T47D (cell line): ENCODE results near the gene MSANTD1.

Source experiments
- DNase-seq, 2 experiments: peaks; one replicate each; pipeline versions ENCODE4 v3.0.0 to v3.0.0-alpha.2; 2011 to 2012; ENCODE audit warnings: low read depth in 1 of 2, low spot score in 1 of 2
- JUND ChIP-seq: IDR thresholded peaks from 2 replicates; pipeline ENCODE4 v1.6.1; 2012; ENCODE audit warnings: low read depth
- in situ Hi-C: cut with HindIII; loops from 2 replicates; pipeline ENCODE4 v1.10.0; 2016; ENCODE audit warnings: low sequenced_read_pairs, low pct_unique_long_range_greater_than_20kb

The MSANTD1 gene

GRCh38 chr4:3231471-3231870 is 17.5 kb upstream of the MSANTD1 start:
- TF ChIP-seq JUND: no peak
- in situ Hi-C loops: no loop called here
- DNase-seq: no peak

- no peak for DNase-seq
- in situ Hi-C loops: no loop called here
- no peak for TF ChIP-seq JUND
Observed at GRCh38 chr4:3232001-3232400, 17.0 kb upstream of the MSANTD1 start.

GRCh38 chr4:3232871-3233271 is 16.1 kb upstream of the MSANTD1 start:
- no peak for TF ChIP-seq JUND
- in situ Hi-C loops: no loop called here
- no peak for DNase-seq

- in situ Hi-C loops: no loop called here
- no peak for TF ChIP-seq JUND
- DNase-seq: no peak
Observed at GRCh38 chr4:3233391-3234071, 15.4 kb upstream of the MSANTD1 start.

- in situ Hi-C loops: no loop called here
- TF ChIP-seq JUND: no peak
- no peak for DNase-seq
Observed at GRCh38 chr4:3234171-3235029, 14.6 kb upstream of the MSANTD1 start.

GRCh38 chr4:3235030-3235345 is 14.0 kb upstream of the MSANTD1 start:
- DNase-seq: no peak
- no peak for TF ChIP-seq JUND
- in situ Hi-C loops: no loop called here

GRCh38 chr4:3235581-3235980 is 13.4 kb upstream of the MSANTD1 start:
- DNase-seq: no peak
- in situ Hi-C loops: no loop called here

GRCh38 chr4:3236326-3236878 is 12.6 kb upstream of the MSANTD1 start:
- in situ Hi-C loops: no loop called here

More at GRCh38 chr4:3235581-3235980, 13.4 kb upstream of the MSANTD1 start:
- TF ChIP-seq JUND: no peak

GRCh38 chr4:3237266-3237665 is 11.7 kb upstream of the MSANTD1 start:
- no peak for TF ChIP-seq JUND
- in situ Hi-C loops: no loop called here
- DNase-seq: no peak

More at GRCh38 chr4:3236326-3236878, 12.6 kb upstream of the MSANTD1 start:
- TF ChIP-seq JUND: no peak
- DNase-seq: no peak

- in situ Hi-C loops: no loop called here
Observed at GRCh38 chr4:3237712-3238560, 11.0 kb upstream of the MSANTD1 start.

GRCh38 chr4:3238721-3239120 is 10.2 kb upstream of the MSANTD1 start:
- no peak for TF ChIP-seq JUND
- in situ Hi-C loops: no loop called here
- DNase-seq: no peak

More at GRCh38 chr4:3237712-3238560, 11.0 kb upstream of the MSANTD1 start:
- no peak for TF ChIP-seq JUND
- no peak for DNase-seq

- no peak for TF ChIP-seq JUND
- in situ Hi-C loops: no loop called here
- DNase-seq: no peak
Observed at GRCh38 chr4:3239303-3239702, 9.7 kb upstream of the MSANTD1 start.
